Urothelium cell line (cell line): ENCODE measurements around the gene JAML.

Experiments
- DNase-seq: peaks from one replicate; pipeline ENCODE4 v3.0.0; 2011; ENCODE audit warnings: low spot score, mixed read lengths
- FAIRE-seq: peaks from 2 replicates; lab custom pipeline; 2011; peaks lifted over from hg19 to GRCh38; lab: Jason Lieb, UNC

Gene JAML

DNA sequence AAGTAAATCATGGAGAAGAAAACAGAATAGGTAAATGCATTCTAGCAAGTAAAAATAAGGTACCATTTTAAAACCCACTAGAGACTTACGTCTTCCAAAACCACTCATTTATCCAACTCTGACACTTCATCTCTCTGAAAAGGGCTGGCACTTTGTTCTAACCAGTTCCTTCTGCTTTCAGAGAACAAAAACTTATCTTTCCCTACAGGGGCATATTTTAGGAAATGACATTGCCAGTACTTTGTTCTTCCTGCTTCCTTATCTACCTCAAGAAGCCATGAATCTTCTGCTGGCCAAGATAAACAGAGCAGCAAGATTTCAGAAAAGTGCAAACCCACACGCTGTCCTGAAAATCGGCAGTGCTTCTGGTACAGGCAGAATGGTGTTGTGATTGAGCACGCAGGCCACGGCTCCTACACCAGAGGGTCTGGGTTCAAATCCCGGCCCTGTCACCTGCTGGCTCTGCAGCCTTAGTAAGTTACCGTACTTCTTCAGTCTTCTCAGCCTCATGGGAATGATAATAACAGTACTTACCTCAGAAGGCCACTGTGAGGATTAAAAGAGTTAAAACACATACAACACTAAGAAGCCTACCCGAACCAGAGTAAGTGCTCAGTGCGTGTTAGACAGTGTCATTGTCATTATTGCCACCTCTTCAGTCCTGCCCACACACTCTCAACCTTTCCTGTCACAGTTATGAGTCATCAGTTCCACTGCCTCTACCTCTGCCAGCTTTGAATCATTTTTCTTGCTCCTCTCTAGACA, 16.4 kb upstream of the JAML start:
- no peak for FAIRE-seq
- DNase-seq, result peak; percentile 55

DNA sequence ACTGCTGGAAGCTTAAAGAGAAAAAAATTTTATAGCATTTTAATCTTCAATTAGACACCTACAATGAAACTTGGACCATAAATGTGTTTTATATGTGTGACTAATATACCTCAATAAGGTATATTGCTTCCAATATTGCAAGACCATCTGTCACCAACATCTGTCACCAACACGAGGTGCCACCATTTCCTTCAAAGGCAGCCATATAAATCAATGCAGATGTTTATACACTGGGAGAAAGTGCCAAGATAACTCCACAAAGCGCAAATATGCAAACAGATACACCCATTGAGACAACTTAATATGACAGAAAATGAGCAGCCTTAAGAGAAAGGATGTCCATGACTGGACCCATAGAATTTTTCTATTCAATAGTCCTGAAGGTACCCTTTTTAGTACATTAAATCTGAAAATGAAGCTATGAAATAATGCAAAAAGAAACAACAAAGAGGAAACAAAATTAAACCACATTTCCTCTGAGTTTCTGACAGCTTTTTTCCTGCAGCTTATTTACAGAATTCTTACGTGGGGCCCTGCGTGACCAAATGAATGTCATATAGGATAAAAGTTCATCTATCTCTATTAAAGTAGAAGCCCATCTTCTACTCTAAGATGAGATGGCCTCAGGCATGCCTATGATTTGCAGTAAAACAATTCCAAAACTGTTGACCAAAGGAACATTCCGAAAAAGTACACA, 14.8 kb upstream of the JAML start:
- FAIRE-seq (no peak), DNase-seq (no peak)

DNA sequence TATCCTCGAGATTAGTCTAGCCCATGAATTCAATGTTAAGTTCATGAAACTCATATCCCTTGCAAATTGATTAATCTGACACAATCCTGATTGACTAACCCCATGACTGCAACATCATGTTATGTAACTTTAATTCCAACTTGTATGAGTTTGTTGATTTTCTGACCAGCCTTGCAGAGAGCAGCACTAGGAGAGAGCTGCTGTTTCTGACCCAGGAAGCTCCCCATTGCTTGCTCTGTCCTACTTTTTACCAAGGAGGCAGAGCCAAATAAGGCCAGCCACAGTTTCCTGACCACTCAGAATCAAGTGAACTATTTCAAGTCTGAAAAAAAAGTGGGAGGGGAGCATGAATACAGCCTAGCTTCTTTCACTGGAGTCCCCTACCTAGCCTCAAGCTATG, 14.1 kb upstream of the JAML start:
- no peak for FAIRE-seq
- DNase-seq, result no peak

DNA sequence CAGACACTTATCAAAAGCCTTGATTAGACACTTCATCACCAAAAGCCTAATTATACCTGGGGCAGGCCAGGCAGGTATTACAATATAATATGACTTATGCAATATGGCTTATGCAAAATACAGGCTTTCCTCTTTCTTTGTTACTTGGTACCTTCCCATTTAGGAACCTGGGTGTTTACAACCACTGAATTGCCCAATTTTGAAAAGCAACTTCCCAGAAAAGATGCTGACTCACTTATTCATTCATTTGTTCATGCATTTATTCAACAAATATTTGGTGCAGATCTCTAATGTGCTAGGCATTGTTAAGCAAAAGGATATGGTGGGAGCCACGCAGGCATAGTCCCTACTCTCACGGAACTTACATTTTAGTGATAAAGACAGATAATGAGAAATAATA, 13.6 kb upstream of the JAML start:
- FAIRE-seq (no peak), DNase-seq (no peak)

DNA sequence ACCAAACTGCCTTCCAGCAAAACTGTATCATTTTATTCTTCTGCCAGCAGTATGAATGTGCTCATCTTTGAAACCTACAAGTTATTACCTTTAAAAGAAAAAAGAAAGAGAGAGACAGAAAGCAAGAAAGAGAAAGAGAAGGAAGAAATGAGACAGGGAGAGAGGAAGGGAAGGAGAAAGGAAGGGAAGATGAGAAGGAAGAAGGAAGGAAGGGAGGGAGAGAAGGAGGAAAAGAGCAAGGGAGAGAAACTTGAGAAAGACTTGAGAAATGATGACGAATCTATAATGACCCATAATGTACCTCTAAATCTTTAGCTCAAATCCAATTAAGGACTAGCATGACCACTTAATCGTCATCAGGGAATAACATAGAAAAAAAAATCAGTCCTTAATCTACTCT, 11.4 kb upstream of the JAML start:
- FAIRE-seq (no peak), DNase-seq (no peak)

DNA sequence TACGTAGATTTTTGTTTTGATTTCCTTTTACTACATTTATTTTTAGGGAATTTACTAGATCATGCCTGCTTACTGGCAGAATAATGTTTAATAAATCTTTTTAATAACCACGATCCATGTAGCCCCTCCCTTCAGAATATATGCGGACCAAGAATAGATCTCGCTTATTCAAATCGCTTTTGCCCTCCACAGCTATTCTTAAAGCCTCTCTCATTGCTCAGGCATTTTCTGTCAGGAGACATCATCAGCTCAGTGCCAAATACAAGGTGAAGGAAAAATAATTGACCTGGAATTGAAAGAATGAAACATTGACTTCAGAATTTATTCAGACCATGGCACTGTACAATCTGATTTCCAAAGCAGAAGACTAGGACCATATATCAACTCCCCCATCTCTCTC, 10.0 kb upstream of the JAML start:
- FAIRE-seq, result no peak

DNA sequence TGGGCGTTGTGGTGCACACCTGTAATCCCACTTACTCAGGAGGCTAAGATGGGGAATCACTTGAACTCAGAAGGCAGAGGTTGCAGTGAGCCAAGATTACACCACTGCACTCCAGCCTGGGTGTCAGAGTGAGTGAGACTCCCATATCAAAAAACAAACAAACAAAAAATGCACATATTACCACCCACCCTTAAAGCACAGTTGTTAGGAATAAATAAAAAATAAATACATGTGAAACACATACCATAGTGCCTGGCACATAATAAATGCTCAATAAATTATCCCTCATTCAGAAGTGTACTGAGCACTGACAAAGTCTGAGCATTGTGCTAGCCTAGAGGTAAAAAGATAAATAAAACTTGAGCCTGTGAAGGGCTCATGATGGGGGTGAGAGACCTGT, 9.0 kb upstream of the JAML start:
- no peak for FAIRE-seq
- no peak for DNase-seq

More for the DNA sequence above, 10.0 kb upstream of the JAML start:
- no peak for DNase-seq

DNA sequence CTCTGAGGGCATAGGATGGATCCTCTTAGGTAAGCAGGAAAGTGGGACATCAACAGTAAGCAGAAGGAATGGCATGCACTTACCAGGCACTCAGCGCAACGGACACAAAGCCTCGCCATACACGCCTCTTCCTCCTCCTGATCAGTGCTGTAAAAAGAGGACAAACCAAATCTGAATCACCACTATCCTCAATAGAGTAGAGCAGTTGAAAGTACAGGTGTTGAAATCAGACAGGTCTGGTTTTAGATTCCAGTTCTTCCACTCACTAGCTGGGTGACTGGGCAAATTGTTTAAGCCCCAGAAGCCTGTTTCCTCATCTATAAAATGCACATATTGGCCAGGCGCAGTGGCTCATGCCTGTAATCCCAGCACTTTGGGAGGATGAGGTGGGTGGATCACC, 8.6 kb upstream of the JAML start:
- DNase-seq (no peak), FAIRE-seq (no peak)

DNA sequence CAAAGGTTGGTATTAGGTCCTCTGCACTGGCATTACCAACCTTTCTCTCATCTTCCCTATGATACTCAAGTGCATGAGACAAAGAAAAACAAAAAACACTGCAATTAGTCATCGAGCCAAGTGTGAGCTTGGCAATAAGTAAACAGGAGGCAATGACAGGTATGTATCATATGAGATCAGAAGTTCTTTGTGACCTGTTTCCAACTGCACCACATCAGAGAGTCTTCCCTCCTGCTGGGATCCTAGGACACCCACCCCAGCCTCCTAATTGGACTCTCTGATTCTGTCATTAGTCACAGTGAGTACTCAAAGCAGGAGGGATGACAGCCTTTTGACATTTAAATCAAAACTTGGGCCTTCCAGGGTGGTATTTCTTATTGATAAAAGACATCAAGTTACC, 7.8 kb upstream of the JAML start:
- FAIRE-seq, result no peak
- DNase-seq, result no peak

DNA sequence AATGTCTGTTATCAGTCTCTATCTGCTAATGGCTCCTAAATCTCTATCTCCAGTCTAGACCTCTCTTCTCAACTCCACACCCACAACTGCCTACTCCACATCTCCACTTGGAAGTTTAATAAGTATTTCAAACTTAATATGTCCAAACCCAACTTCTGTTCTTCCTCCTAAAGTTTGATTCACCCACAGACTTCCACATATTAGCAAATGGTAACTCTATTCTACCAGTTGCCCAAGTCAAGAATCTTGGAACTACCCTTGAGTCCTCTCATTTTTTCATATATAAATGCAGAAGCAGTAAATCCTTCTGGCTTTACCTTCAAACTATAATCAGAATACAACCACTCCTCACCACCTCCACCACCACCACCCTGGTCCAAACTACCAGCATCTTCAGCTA, 6.7 kb upstream of the JAML start:
- DNase-seq, result no peak
- no peak for FAIRE-seq

DNA sequence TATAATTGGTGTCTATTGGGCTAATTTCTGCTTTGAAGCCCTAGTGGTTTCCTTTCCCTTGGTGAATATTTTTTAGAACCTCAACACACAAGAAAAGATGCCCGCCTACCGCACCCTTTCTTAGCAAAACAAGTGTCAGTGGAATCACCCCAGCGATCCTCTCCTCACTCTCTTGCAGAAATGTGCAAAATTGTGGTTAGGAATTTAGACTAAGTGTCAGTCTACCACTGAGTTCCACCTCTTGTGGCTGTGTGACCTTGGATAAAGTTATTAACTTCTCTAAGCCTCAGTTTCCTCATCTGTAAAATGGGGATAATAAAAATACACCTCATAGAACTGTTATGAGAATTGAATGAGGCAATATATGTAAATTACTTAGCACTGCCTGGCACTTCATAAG, 5.3 kb upstream of the JAML start:
- FAIRE-seq (no peak), DNase-seq (no peak)

DNA sequence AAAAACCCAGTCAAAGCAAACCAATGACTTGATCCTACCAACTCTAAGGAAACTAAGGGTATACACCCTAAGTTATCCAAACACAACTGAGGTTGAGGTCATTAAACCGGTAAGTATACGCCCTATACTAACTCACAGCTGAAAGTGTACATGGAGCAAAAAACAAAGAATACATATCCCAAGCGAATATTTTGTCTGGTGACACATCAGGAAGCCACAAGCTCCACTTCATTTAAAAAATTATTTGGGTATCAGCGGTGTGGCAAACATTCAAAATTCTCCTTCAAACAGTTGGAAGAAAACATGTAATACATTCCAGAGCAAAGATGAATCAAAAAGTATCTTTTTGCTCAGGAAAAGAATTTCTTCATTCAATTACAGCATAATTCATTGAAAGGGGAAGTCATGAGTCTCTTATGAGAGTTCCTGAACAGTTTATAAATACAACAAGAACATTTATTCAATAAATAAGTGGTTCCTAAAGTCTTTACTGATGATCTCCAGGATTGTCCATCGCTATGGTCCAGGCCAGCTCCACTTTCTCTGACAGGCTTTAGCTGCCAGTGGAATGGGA, 4.5 kb upstream of the JAML start:
- no peak for DNase-seq
- FAIRE-seq, result no peak

DNA sequence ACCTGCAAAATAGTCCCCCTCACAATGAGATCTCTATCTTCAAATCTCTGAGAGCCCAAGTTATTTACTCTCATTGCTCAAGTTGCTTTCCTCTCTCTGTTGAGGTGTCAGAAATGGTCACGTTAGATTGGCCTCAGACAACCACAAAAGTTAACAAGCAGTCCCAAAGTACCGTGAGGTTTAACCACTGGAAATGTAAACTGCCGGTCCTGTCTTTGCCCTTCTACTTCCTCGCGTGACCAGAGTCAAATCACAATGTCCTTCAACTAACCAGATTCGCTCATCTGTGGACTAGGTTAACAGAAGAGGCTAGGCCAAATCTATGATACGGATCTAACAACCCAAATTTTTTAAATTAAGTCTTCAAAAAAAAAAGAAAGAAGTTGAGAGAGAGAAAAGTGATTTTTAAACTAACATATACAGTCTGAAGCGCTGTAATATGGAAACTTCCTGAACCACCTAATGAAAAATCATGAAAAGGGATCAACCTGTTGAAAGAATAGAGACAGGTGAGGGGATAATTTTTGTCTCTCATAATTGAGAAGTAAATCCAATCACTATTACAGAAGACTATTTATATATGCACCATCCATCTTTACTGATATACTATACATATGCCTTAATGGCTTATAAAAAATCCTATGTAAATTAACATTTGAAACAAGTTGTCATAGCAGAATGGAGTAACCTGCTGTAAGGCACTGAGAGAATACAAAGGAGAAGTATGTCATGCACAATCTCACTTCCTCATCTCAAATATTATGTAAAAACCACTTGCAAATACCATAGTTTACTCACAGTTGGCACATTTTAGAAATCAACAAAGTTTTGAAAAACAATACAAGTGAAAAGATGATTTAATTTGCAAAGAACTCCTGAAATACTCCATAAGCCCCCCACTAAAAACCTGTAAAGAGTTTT, 3.3 kb upstream of the JAML start:
- DNase-seq, result no peak
- no peak for FAIRE-seq

DNA sequence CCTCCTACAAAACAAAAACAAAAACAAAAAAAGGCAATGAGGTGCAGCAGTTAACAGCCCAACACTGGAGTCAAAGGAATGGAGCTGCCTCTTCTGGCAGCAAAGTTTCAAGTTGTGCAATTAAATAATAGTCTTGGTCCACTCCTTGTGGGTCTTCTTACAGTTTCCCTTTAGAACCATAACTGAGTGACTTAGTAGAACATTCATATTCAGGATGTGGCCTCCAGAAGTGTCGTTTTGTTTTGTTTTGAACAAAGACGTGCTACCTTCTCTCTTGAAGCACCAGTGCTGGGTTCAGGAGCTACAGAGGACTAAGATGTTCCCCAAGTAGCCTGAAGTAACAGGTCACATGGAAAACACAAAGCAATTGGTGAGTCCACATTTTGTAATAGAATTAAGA, 2.0 kb upstream of the JAML start:
- DNase-seq (no peak), FAIRE-seq (no peak)

DNA sequence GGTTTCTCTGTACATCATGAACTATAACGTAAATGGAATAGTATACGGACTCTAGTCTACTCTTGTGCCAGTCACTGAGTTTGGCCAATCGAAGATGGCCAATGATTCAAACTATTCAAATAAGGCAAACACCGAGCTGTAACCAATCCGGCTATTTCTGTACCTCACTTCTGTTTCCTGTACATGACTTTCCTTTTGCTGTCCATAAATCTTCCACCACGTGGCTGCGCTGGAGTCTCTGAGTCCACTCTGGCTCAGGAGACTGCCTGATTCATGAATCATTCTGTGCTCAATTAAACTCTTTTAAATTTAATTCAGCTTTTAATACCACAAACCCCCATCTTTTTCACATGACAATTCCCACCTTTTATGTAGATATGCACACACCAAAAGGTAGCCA, 1.5 kb upstream of the JAML start:
- DNase-seq, result no peak
- FAIRE-seq, result no peak

DNA sequence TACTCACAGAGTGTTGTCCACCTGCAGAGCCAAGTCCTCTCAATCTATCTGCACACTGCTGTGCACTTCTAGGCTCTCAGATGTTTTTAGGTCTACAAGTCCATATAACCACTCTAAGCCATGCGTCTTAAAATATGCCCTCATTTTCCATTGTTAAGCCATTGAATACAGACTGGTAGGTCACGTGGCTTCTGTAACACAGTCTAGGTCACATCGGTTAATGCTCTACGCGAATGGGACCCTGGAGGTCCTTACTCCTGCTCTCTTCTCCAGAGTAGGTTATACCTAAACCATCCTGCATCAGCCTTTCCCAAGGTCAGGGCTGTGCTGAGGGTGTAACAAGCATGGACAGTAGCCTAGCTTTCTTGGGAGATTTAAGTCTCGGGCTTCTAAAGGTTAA, 819 bp downstream of the JAML start:
- no peak for FAIRE-seq
- no peak for DNase-seq

DNA sequence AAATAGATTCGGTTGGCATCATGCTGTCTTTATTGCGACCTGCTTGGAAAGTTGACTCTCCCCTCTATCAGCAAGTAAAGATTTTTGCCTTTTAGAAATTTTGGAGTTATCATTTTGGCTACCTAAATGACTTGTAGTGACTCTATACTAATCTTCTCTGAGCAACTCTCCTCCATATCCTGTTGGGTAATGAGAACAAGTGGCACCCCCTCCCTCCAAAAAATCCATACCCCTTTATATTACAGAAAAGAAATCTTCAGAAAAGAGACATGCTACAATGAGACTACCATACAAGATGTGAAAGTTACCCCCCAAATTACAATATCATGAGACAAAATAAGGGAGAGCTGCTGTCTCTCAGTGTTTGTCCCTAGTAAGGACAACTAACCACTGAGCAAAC, 1.2 kb downstream of the JAML start:
- no peak for FAIRE-seq
- no peak for DNase-seq

DNA sequence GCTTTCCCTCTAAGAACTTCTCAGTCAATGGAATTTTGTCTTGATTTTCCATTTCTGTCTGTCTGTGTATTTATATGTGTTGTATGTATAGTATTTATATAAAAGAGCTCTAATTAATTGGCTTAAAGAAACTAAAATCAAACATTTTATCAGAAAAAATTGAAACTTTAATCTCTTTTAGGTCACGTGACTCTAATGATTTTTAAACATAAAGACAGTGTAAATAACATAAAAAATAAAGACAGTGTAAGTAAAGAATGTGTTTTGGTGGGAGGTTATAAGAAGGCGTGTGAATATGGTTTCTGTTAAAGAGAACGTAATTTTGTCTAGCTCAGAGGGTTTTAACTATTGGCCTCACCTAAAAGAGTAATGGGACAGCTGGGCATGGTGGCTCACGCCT, 2.4 kb downstream of the JAML start:
- FAIRE-seq (no peak), DNase-seq (no peak)

DNA sequence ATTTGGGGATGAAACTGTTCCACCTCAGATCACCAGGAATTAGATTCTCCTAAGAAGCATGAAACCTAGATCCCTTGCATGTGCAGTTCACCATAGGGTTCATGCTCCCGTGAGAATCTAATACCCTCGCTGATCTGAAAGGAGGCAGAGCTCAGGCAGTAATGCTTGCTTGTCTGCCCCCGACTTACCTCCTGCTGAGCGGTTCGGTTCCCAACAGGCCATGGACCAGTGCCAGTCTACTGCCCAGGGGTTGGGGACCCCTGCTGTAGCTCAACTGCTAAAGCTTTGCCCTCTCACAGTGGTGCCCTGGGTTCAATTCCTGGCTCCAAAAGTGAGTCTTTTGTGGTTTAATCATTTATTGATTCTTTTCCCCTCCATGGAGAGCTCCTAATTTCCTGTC, 3.4 kb downstream of the JAML start:
- DNase-seq (no peak), FAIRE-seq (no peak)

DNA sequence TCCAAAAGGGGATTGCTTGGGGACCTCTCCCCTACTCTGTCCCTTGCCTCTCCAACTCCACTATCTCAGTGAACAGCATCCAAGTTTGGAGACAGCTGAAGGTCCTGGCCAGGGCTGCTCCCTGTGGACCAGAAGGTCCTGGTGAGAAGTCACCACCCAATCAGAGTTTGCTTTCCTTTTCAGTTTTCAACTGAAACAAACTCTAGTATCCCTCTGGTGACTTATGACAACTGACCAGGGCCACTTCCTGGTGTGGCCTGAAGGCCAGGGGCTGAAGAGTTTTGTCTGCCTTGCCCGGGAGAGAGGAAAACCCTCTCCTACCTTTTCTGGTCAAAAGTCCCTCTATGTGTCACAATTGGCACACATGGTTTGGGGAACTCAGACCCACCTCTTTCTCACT, 5.1 kb downstream of the JAML start:
- no peak for DNase-seq
- FAIRE-seq, result no peak

DNA sequence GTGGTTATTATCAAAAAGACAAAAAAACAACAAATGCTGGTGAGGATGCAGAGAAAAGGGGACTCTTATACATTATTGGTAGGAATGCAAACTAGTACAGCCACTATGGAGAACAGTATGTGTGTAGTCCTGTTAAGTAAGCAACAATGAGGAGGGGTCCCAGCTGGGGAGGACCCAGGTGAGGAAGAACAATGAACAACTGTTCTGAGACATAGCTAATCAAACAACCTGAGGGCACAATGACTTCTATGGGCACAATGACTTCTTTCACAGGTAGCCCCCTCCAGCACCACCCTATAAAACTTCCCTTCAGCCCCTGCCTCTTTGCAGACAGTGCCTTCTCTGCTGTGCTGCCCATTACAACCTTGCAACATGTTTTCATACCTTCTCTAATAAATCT, 5.6 kb downstream of the JAML start:
- FAIRE-seq (no peak), DNase-seq (no peak)
